HG02588 (cell line): Measurements from ENCODE around the gene LCN1.
"Not testable (repeated sequence)": the region's sequence is repeated elsewhere in the genome, so short reads cannot be mapped to it uniquely, and the experiment has no call there.

Experiments used
- ATAC-seq: cut with Tn5 transposase; IDR thresholded peaks from one replicate; pipeline ENCODE4 v1.9.1; 2021; ENCODE audit warnings: mild to moderate bottlenecking, moderate library complexity; ENCODE audit not compliant: unreplicated experiment

LCN1 gene

GRCh38 chr9:135522137-135522877 lies 1.1 kb downstream of the LCN1 start:
- ATAC-seq, result no peak

GRCh38 chr9:135522931-135523330 lies 1.7 kb downstream of the LCN1 start:
- no peak for ATAC-seq

DNA sequence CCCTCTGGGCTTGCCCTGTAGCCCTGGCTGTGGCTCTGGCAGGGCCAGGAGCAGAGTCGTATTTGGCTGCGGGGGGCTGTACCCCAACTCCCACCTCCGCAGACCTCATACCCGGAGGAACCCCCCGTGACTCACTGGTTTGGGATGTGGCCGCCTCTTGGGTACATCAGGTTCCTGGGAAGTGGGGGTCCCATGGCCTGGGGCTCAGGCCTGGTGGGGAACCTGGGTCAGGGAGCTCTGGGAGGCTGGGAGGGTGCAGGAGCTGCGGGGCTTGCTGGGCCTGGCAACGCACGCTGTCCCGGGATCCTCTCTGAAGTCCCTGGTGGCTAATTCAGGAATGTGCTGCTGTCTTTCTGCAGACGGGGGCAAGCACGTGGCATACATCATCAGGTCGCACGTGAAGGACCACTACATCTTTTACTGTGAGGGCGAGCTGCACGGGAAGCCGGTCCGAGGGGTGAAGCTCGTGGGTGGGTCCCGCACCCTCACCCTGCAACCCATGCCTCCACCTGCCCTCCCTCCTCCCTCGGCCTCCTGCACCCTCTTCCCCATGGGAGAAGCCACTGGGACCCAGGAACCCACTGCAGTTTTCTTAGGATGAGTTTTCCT lies 2.4 kb downstream of the LCN1 start:
- ATAC-seq, result no peak

GRCh38 chr9:135524130-135524861 lies 3.1 kb downstream of the LCN1 start:
- no peak for ATAC-seq

GRCh38 chr9:135525241-135526088 lies 4.2 kb downstream of the LCN1 start:
- no peak for ATAC-seq

GRCh38 chr9:135526089-135526729 lies 5.0 kb downstream of the LCN1 start:
- no peak for ATAC-seq

GRCh38 chr9:135526730-135527571 lies 5.7 kb downstream of the LCN1 start:
- no peak for ATAC-seq

GRCh38 chr9:135528842-135529435 lies 7.7 kb downstream of the LCN1 start:
- ATAC-seq, result not testable (repeated sequence)

DNA sequence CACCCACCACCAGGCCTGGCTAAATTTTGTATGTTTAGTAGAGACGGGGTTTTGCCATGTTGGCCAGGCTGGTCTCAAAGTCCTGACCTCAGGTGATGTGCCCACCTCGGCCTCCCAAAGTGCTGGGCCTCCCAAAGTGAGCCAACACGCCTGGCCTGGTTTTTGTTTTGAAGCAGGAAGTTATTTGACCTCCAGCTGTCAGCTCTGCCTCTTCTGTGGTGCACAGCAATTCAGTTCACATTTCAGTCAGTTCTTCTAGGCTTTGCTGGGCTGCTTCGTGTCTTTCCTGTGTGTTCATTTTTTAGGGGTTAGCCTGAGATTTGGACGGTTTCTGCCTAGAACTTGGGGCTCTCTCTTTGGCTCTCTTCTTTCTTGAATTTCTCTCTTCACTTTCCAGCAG lies 8.9 kb downstream of the LCN1 start:
- ATAC-seq, result no peak

GRCh38 chr9:135531096-135531495 lies 9.9 kb downstream of the LCN1 start:
- ATAC-seq, result no peak

GRCh38 chr9:135533113-135533512 lies 11.9 kb downstream of the LCN1 start:
- no peak for ATAC-seq

DNA sequence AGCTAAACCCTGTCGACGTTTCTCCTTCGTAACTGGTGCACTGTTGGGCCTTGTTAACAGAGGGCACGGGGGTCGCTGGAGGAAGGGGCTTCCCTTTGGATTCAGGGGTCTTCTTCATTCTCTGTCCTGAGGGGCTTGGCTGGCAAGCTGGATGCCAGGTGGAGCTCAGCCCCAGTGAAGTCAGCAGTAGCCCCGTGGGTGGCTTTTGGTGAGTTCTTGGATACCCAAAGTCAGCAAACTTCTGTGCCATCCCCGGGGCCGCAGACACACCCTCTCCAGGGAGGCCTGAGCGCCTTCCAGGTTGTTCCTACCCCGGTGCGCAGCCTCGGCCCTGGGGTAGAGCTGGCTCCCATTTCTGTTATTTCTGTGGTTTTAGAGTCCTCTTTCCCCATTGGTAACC lies 12.4 kb downstream of the LCN1 start:
- ATAC-seq, result no peak

DNA sequence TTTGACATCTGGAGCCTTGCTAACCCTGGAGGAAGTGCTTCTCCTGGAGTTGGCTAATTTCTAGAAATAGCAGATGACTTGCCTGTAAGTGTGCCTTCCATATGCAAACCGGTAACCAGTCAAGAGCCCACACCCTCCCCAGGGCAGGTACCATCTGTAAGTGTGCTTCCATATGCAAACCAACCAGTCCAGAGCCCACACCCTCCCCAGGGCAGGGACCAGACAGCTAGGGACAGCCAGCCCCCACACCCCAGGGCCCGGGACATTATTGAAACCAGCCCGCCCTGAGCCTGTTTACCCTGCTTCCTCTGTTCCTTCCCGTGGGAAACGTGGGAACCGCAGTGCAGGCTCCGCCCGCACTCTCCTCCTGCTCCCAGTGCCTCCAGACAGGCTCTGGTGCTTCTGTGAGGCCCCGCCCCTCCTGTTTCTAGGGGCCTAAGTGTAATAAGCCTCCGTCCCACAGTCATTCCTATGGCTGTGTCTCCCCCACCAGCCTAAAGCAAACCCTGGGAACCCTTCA lies 13.0 kb downstream of the LCN1 start:
- ATAC-seq, result not testable (repeated sequence)

DNA sequence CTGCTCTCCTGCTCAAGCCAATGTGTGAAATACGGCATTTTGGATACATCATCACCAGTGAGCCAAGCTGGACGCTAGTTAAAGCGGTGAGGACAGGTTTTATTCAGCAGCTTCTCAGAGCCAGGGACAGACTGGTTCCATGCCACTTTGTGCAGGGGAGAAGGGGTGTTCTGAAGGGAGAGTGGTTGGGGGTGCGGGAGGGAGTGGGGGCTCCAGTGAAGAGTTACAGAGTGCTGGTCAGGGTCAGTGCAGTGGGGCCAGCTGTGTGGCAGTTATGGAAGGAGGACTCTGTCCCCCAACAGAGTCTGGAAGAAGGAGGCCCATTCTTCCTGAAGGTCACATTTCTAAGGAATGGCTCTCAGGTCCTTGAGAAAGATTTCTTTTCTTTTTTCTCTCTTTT lies 13.6 kb downstream of the LCN1 start:
- ATAC-seq, result not testable (repeated sequence)

DNA sequence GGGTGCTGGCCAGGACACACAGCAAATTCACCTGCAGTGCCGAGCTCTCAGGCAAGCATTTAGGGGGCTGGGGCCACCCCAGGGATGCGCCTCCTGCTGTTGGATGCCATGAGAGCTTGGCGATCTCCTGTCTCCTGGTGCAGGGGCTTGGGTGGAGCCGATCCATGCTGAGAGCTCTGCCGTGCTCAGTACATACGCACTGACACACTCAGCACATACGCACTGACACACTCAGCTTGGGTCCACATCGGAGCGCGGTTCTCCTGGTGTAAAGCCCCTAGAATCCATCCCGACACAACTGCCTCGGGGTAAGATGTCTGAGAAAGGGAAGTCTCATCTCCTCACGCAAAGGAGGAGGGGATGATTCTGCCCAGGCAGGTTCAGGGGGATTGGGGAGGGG lies 14.4 kb downstream of the LCN1 start:
- ATAC-seq, result not testable (repeated sequence)

DNA sequence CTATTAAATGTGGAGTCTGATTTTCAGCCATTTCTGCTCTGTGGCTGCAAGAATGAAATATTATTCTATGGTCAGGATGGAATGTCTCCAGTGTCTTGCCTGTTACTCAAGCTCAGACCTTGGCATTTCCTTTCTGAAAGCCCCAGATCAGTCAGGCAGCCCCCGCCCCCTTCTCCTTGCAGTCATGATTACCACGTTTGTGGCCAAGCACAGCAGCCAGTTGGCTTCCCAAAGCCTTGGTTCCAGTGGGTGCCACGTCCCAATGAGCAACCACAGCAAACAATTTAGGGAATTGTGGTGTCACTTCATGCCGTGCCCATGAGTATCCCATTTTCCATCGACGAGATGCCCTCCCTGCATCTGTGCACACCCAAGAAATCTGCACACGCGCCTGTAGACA lies 15.0 kb downstream of the LCN1 start:
- no peak for ATAC-seq

- ATAC-seq, result not testable (repeated sequence)
Measured at GRCh38 chr9:135543262-135543894, 22.1 kb downstream of the LCN1 start.

DNA sequence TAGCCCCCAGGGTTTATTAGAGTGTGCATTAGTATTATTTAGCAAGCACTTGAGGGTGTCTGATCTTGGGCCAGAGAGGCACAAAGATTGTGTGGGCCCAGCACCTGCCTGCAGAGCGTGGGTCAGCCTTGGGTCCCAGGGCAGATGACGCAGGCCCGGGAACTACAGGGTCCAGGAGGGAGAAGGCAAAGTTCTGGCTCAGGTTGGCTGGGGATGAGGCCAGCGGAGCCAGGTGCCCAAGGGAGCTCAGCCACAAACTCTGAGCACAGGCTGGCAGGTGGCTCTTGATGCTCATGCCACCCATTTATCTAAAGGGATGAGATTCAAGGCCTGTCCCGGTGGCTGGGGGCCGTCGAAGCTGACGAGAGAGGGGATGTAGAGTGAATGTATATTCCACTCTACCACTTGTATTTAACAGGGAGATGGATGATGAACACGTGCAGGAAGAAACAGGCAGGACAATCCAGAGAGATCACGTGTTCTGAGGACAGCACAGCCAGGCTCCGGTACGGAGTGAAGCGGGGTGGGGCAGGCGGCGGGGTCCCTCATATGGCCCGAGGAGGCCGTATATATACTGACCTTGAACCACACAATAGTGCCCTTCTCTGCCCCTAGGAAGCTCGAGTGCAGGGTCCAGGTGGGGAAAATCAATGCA lies 23.9 kb downstream of the LCN1 start:
- ATAC-seq, result no peak
